Natural killer cell (primary cell): ENCODE results near the gene COLQ. TPM values are rescaled to one million over a fixed set of nuclear protein-coding genes. Genes with fewer than 3 reads are reported as not detected.

Source experiments
- ATAC-seq, 3 donors: fragments of 150-1000 bp in 2 of 3; fragments of 200-7000 bp in 1 of 3; cut with Tn5 transposase; 1 replicate in 1 of 3; 2 replicates in 2 of 3; pipeline ENCODE4 v1.10.0; 2021; ENCODE audit warnings: mild to moderate bottlenecking in 2 of 3, moderate library complexity in 2 of 3
- DNase-seq, 2 donors: peaks; one replicate each; pipeline versions ENCODE4 v3.0.0 to v3.0.0-alpha.2; 2013 to 2021; ENCODE audit warnings: mixed read lengths in 1 of 2
- H3K27ac ChIP-seq: one replicate; pipeline ENCODE4 v1.5.1; 2013; ENCODE audit warnings: mild to moderate bottlenecking, low read length
- H3K27me3 ChIP-seq: one replicate; pipeline ENCODE4 v1.6.1; 2013; ENCODE audit warnings: low read length; ENCODE audit not compliant: control insufficient read depth, insufficient read depth
- H3K36me3 ChIP-seq: one replicate; pipeline ENCODE4 v1.6.1; 2013; ENCODE audit warnings: low read length; ENCODE audit not compliant: control insufficient read depth, insufficient read depth
- H3K4me1 ChIP-seq: one replicate; pipeline ENCODE4 v1.6.1; 2013; ENCODE audit warnings: low read length; ENCODE audit not compliant: control insufficient read depth, insufficient read depth
- H3K4me3 ChIP-seq: one replicate; pipeline ENCODE4 v1.5.1; 2013; ENCODE audit warnings: low read length
- H3K9me3 ChIP-seq: one replicate; pipeline ENCODE4 v1.6.1; 2013; ENCODE audit warnings: low read length; ENCODE audit not compliant: control insufficient read depth, insufficient read depth
- H3K27ac Mint-ChIP-seq, 2 donors: one replicate each; pipeline ENCODE4 v1.8.0; 2022; ENCODE audit warnings: mild to moderate bottlenecking in 2 of 2, mixed read lengths in 2 of 2, moderate library complexity in 1 of 2
- H3K27me3 Mint-ChIP-seq, 2 donors: one replicate each; pipeline ENCODE4 v1.8.0; 2022; ENCODE audit warnings: low read depth in 2 of 2, mixed read lengths in 2 of 2
- H3K36me3 Mint-ChIP-seq: one replicate; pipeline ENCODE4 v1.8.0; 2022; ENCODE audit warnings: mixed read lengths
- H3K4me1 Mint-ChIP-seq, 2 donors: one replicate each; pipeline ENCODE4 v1.8.0; 2022; ENCODE audit warnings: mixed read lengths in 2 of 2
- H3K4me3 Mint-ChIP-seq: one replicate; pipeline ENCODE4 v1.8.0; 2022; ENCODE audit warnings: mild to moderate bottlenecking, moderate library complexity, mixed read lengths
- H3K9me3 Mint-ChIP-seq, 2 donors: one replicate each; pipeline ENCODE4 v1.8.0; 2022; ENCODE audit warnings: mixed read lengths in 2 of 2
- WGBS: methylation state at CpG from one replicate; pipeline ENCODE4 v1.1.7; 2013; ENCODE audit warnings: missing lambda C conversion rate; ENCODE audit not compliant: insufficient coverage; 5-methylcytosine and 5-hydroxymethylcytosine counted together
- intact Hi-C: fragments of 100-400 bp; cut with micrococcal nuclease; formaldehyde crosslinking; loops from one replicate; pipeline ENCODE4 v1.14.2; 2022
- total RNA-seq, 4 donors: library from RNA; stranded (reverse); fragments of 120-200 nt in 1 of 4; gene quantifications; one replicate each; pipeline versions ENCODE4 v1.2.3 to v1.2.4, GENCODE V29; 2013 to 2022
- TF ChIP-seq, protein P1 (sequence below): fragments of 200-600 bp; IDR thresholded peaks from one replicate; pipeline ENCODE4 v1.8.0; 2022; ENCODE audit warnings: antibody characterized with exemption

The COLQ gene
- total RNA-seq, 3 donors from 2014 or later (not counting 1 experiment from before 2014, with no cell fraction given), result 37.7 to 60.7 (median 55.8) TPM

DNA sequence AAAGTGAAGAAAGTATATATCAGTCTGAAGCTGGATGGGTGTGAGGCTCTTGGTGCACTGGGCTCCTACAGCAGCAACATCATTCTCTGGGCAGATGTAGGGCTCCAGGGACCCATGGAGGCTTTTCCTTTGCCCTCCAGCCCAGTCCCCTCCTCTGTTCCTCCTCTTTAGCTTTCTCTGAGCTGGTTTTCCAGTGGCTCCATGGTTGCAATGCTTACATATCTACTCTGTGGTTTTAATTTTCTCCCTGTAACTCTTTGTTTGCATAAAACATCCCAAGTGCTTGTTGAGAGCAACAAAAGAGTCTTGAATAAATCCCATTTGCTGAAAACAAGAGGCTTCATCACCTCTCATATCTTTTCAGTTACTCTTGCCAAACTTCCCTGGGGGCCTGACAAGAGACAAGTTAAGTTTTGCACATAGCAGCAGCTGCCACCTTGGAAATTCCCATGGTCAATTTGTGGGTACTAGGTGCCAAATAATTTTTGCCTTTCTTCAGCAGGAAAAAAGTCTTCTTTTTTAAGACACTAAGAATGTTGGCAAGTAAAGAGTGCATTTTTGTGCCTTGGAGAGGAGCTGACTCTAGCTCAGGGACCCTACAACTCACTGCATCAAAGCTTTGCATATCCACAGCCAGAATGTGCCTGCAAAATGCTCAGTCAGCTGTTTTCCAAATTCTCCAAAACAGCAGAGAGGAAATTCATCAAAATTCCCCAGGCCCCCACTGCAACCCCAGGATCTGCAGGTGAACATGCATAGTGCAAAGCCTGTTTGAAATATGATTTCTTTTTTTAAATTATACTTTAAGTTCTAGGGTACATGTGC is 41.9 kb downstream of the COLQ start:
- peaks cover 27 to 34% of the 10 kb centered on the region in 2 donors for H3K4me1 Mint-ChIP-seq

DNA sequence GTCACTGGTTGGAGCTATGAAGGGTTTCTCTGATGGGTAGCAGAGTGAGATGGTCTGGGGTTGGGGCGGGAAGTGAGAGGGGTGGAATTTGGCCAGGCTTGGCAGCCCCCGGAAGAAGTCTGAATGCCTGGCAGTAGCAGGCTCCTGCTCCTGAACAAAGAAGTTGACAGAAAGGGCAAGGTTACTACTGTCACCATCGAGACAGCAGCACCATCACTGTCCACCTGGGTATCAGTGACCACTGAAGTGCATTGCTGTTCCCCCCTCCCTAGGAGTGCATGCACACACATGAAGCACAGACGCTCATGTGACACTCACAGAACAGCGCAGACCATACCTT is 42.9 kb downstream of the COLQ start:
- TF ChIP-seq, protein P1, sequence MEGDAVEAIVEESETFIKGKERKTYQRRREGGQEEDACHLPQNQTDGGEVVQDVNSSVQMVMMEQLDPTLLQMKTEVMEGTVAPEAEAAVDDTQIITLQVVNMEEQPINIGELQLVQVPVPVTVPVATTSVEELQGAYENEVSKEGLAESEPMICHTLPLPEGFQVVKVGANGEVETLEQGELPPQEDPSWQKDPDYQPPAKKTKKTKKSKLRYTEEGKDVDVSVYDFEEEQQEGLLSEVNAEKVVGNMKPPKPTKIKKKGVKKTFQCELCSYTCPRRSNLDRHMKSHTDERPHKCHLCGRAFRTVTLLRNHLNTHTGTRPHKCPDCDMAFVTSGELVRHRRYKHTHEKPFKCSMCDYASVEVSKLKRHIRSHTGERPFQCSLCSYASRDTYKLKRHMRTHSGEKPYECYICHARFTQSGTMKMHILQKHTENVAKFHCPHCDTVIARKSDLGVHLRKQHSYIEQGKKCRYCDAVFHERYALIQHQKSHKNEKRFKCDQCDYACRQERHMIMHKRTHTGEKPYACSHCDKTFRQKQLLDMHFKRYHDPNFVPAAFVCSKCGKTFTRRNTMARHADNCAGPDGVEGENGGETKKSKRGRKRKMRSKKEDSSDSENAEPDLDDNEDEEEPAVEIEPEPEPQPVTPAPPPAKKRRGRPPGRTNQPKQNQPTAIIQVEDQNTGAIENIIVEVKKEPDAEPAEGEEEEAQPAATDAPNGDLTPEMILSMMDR, result no peak
- WGBS, result 94% methylated on average over 5 of the region's 5 CpGs
- H3K4me1 ChIP-seq, result peaks cover 2% of the 10 kb centered on the region
- no peaks in the 10 kb centered on the region for H3K9me3 Mint-ChIP-seq
- peaks cover 17 to 24% of the 10 kb centered on the region in 2 donors for H3K4me1 Mint-ChIP-seq
- no peak overlapping the region for H3K27ac ChIP-seq
- peaks cover 2% of the 10 kb centered on the region for H3K36me3 ChIP-seq
- no peak for DNase-seq
- no peaks in the 10 kb centered on the region for H3K27me3 Mint-ChIP-seq
- intact Hi-C loops, result no loop called here
- H3K27me3 ChIP-seq, result no peaks in the 10 kb centered on the region
- H3K4me3 ChIP-seq, result no peak overlapping the region
- no peaks in the 10 kb centered on the region for H3K36me3 Mint-ChIP-seq
- no peaks in the 10 kb centered on the region for H3K9me3 ChIP-seq
- no peak overlapping the region for H3K27ac Mint-ChIP-seq
- H3K4me3 Mint-ChIP-seq, result no peak overlapping the region
- ATAC-seq, result no peak

More for the DNA sequence above, 41.9 kb downstream of the COLQ start:
- Histone ChIP-seq H3K9me3 (no peaks in the 10 kb centered on the region), H3K4me3 (no peak overlapping the region), H3K36me3 (no peaks in the 10 kb centered on the region), H3K27me3 (no peaks in the 10 kb centered on the region), H3K27ac (no peak overlapping the region), H3K4me1 (peaks cover 2% of the 10 kb centered on the region)
- DNase-seq (no peak), ATAC-seq (peak in 1 of 3 donors; percentile 44)
- Mint-ChIP-seq H3K9me3 (no peaks in the 10 kb centered on the region), H3K36me3 (no peaks in the 10 kb centered on the region), H3K4me3 (no peak overlapping the region), H3K27ac (peak overlapping the region; percentile 12 to 62), H3K27me3 (no peaks in the 10 kb centered on the region)
- intact Hi-C loops, result no loop called here
- TF ChIP-seq, protein P1, result no peak

- H3K27me3 Mint-ChIP-seq, result no peaks in the 10 kb centered on the region
- no peak for ATAC-seq
- Histone ChIP-seq H3K27me3 (no peaks in the 10 kb centered on the region), H3K27ac (no peak overlapping the region), H3K36me3 (peaks cover 3% of the 10 kb centered on the region), H3K9me3 (no peaks in the 10 kb centered on the region), H3K4me3 (no peak overlapping the region), H3K4me1 (peaks cover 2% of the 10 kb centered on the region)
- no peak overlapping the region for H3K27ac Mint-ChIP-seq
- no peaks in the 10 kb centered on the region for H3K36me3 Mint-ChIP-seq
- intact Hi-C loops, result no loop called here
- H3K9me3 Mint-ChIP-seq, result no peaks in the 10 kb centered on the region
- TF ChIP-seq, protein P1, result no peak
- peaks cover 11 to 19% of the 10 kb centered on the region in 2 donors for H3K4me1 Mint-ChIP-seq
- 89% methylated on average over 6 of the region's 6 CpGs for WGBS
- DNase-seq, result no peak
- H3K4me3 Mint-ChIP-seq, result no peak overlapping the region
These were observed 43.4 kb downstream of the COLQ start for GRCh38 chr3:15477951-15478639.
